Measurements from ENCODE around the gene C18orf63. TPM values are rescaled to one million over a fixed set of nuclear protein-coding genes. Genes with fewer than 3 reads are reported as not detected.
"Not testable (repeated sequence)": the region's sequence is repeated elsewhere in the genome, so short reads cannot be mapped to it uniquely, and the experiment has no call there.

C18orf63 gene
- total RNA-seq, 1 experiment from 2014 or later, result not detected

- H3K36me3 Mint-ChIP-seq (ENCODE audit: insufficient read depth, unreplicated experiment), result peaks cover 22% of the 10 kb centered on the region
- H3K27me3 Mint-ChIP-seq (ENCODE audit: unreplicated experiment), result no peaks in the 10 kb centered on the region
- peaks cover 19% of the 10 kb centered on the region for H3K4me1 Mint-ChIP-seq (ENCODE audit: low read depth, unreplicated experiment)
- BruUV-seq (replicated peaks), result no TSS peak
- H3K4me3 Mint-ChIP-seq (ENCODE audit: low read depth, unreplicated experiment), result peak overlapping the region; percentile 100
- CTCF ChIA-PET, result no interaction called here
- no peaks in the 10 kb centered on the region for H3K9me3 Mint-ChIP-seq (ENCODE audit: low read depth, unreplicated experiment)
- no peak for TF ChIP-seq CTCF (IDR thresholded peaks at IDR 0.05; ENCODE audit: unreplicated experiment)
- no peak for DNase-seq
- intact Hi-C loops (cut with micrococcal nuclease; ENCODE audit: unreplicated experiment), result no loop called here
- no peak overlapping the region for H3K27ac Mint-ChIP-seq (ENCODE audit: unreplicated experiment)
These were observed 23.1 kb upstream of the C18orf63 start for GRCh38 chr18:74292541-74292858.

- peaks cover 14% of the 10 kb centered on the region for H3K4me1 Mint-ChIP-seq (ENCODE audit: low read depth, unreplicated experiment)
- H3K27me3 Mint-ChIP-seq (ENCODE audit: unreplicated experiment); BruUV-seq (replicated peaks); DNase-seq; H3K4me3 Mint-ChIP-seq (ENCODE audit: low read depth, unreplicated experiment); intact Hi-C loops (cut with micrococcal nuclease; ENCODE audit: unreplicated experiment); H3K27ac Mint-ChIP-seq (ENCODE audit: unreplicated experiment); H3K9me3 Mint-ChIP-seq (ENCODE audit: low read depth, unreplicated experiment); CTCF ChIA-PET: not testable (repeated sequence)
- H3K36me3 Mint-ChIP-seq (ENCODE audit: insufficient read depth, unreplicated experiment), result peaks cover 22% of the 10 kb centered on the region
These were observed 22.7 kb upstream of the C18orf63 start for GRCh38 chr18:74292982-74293381.

- H3K9me3 Mint-ChIP-seq (ENCODE audit: low read depth, unreplicated experiment), result no peaks in the 10 kb centered on the region
- no peaks in the 10 kb centered on the region for H3K27me3 Mint-ChIP-seq (ENCODE audit: unreplicated experiment)
- DNase-seq, result no peak
- no peak overlapping the region for H3K27ac Mint-ChIP-seq (ENCODE audit: unreplicated experiment)
- no TSS peak for BruUV-seq (replicated peaks)
- H3K36me3 Mint-ChIP-seq (ENCODE audit: insufficient read depth, unreplicated experiment), result peaks cover 22% of the 10 kb centered on the region
- H3K4me1 Mint-ChIP-seq (ENCODE audit: low read depth, unreplicated experiment), result no peaks in the 10 kb centered on the region
- CTCF ChIA-PET, result no interaction called here
- intact Hi-C loops (cut with micrococcal nuclease; ENCODE audit: unreplicated experiment), result no loop called here
- no peak for TF ChIP-seq CTCF (IDR thresholded peaks at IDR 0.05; ENCODE audit: unreplicated experiment)
- no peak overlapping the region for H3K4me3 Mint-ChIP-seq (ENCODE audit: low read depth, unreplicated experiment)
These were observed 21.1 kb upstream of the C18orf63 start for GRCh38 chr18:74294526-74294925.

GRCh38 chr18:74299162-74299561, 16.5 kb upstream of the C18orf63 start:
- CTCF ChIA-PET, result no interaction called here
- no peak for DNase-seq
- H3K36me3 Mint-ChIP-seq (ENCODE audit: insufficient read depth, unreplicated experiment), result no peaks in the 10 kb centered on the region
- intact Hi-C loops (cut with micrococcal nuclease; ENCODE audit: unreplicated experiment), result no loop called here
- H3K4me3 Mint-ChIP-seq (ENCODE audit: low read depth, unreplicated experiment), result no peak overlapping the region
- H3K27ac Mint-ChIP-seq (ENCODE audit: unreplicated experiment), result no peak overlapping the region
- H3K9me3 Mint-ChIP-seq (ENCODE audit: low read depth, unreplicated experiment), result no peaks in the 10 kb centered on the region
- H3K4me1 Mint-ChIP-seq (ENCODE audit: low read depth, unreplicated experiment), result peaks cover 7% of the 10 kb centered on the region
- H3K27me3 Mint-ChIP-seq (ENCODE audit: unreplicated experiment), result no peaks in the 10 kb centered on the region
- BruUV-seq (replicated peaks), result no TSS peak
- TF ChIP-seq CTCF (IDR thresholded peaks at IDR 0.05; ENCODE audit: unreplicated experiment), result no peak

- H3K36me3 Mint-ChIP-seq (ENCODE audit: insufficient read depth, unreplicated experiment), result no peaks in the 10 kb centered on the region
- DNase-seq, result no peak
- H3K4me1 Mint-ChIP-seq (ENCODE audit: low read depth, unreplicated experiment), result peaks cover 8% of the 10 kb centered on the region
- no peak for TF ChIP-seq CTCF (IDR thresholded peaks at IDR 0.05; ENCODE audit: unreplicated experiment)
- CTCF ChIA-PET, result interaction anchor here (0.5 kb wide), 1 partner anchor 104 kb away, joined by 3 read pairs; no protein-coding TSS in a partner anchor
- H3K9me3 Mint-ChIP-seq (ENCODE audit: low read depth, unreplicated experiment), result no peaks in the 10 kb centered on the region
- H3K27me3 Mint-ChIP-seq (ENCODE audit: unreplicated experiment), result no peaks in the 10 kb centered on the region
- intact Hi-C loops (cut with micrococcal nuclease; ENCODE audit: unreplicated experiment), result no loop called here
- no peak overlapping the region for H3K27ac Mint-ChIP-seq (ENCODE audit: unreplicated experiment)
- BruUV-seq (replicated peaks), result no TSS peak
- no peak overlapping the region for H3K4me3 Mint-ChIP-seq (ENCODE audit: low read depth, unreplicated experiment)
These were observed 15.9 kb upstream of the C18orf63 start for GRCh38 chr18:74299746-74300145.

All from Calu3 (cell line).